ENCODE results near the gene LILRA1.

Gene LILRA1

GRCh38 chr19:54648129-54648528 is 54.7 kb downstream of the LILRA1 start:
- Histone ChIP-seq H3K27me3 (ENCODE audit: insufficient read depth, low read depth, severe bottlenecking) (peaks cover 64% of the 10 kb centered on the region), H3K9me3 (ENCODE audit: severe bottlenecking) (peaks cover 3% of the 10 kb centered on the region), H3K36me3 (no peaks in the 10 kb centered on the region), H3K4me3 (ENCODE audit: low read depth, low read length) (no peak overlapping the region), H3K27ac (no peak overlapping the region)
- no peak for TF ChIP-seq CTCF (IDR thresholded peaks at IDR 0.05; ENCODE audit: low read depth, low read length)
- no peak for DNase-seq

- DNase-seq, result no peak
- H3K36me3 ChIP-seq, result no peaks in the 10 kb centered on the region
- H3K9me3 ChIP-seq (ENCODE audit: severe bottlenecking), result peaks cover 3% of the 10 kb centered on the region
- H3K4me3 ChIP-seq (ENCODE audit: low read depth, low read length), result no peak overlapping the region
- TF ChIP-seq CTCF (IDR thresholded peaks at IDR 0.05; ENCODE audit: low read depth, low read length), result no peak
- no peak overlapping the region for H3K27ac ChIP-seq
- H3K27me3 ChIP-seq (ENCODE audit: insufficient read depth, low read depth, severe bottlenecking), result peaks cover 79% of the 10 kb centered on the region
Observed at GRCh38 chr19:54650108-54650655, 56.8 kb downstream of the LILRA1 start.

All from WERI-Rb-1 (cell line).